Pancreas (tissue), 10 donors: ENCODE measurements around the gene NANOG. TPM values are rescaled to one million over a fixed set of nuclear protein-coding genes. Genes with fewer than 3 reads are reported as not detected.
"Not testable (repeated sequence)": the region's sequence is repeated elsewhere in the genome, so short reads cannot be mapped to it uniquely, and the experiment has no call there.

Source experiments
- ATAC-seq, 4 donors: fragments of 200-7000 bp; cut with Tn5 transposase; one replicate each; pipeline versions ENCODE4 v1.8.0 to v1.9.1; 2020; ENCODE audit warnings: mild to moderate bottlenecking in 4 of 4, moderate library complexity in 4 of 4
- DNase-seq, 6 donors: peaks; one replicate each; pipeline ENCODE4 v3.0.0-alpha.2; 2020
- FAIRE-seq: peaks from 2 replicates; lab custom pipeline; 2012; peaks lifted over from hg19 to GRCh38; lab: Jason Lieb, UNC
- H3K27ac ChIP-seq, 4 donors: fragments of 200-600 bp; sonication (generic); 1 replicate in 3 of 4; 2 replicates in 1 of 4; pipeline versions ENCODE4 v1.5.0 to v1.8.0; 2020
- H3K27me3 ChIP-seq, 4 donors: fragments of 200-600 bp; one replicate each; pipeline ENCODE4 v1.8.0; 2021
- H3K36me3 ChIP-seq, 3 donors: fragments of 200-600 bp; sonication (generic) in 1 of 3; one replicate each; pipeline versions ENCODE4 v1.5.0 to v1.8.0; 2020 to 2021
- H3K4me1 ChIP-seq, 3 donors: fragments of 200-600 bp; one replicate each; pipeline ENCODE4 v1.8.0; 2021
- H3K4me3 ChIP-seq, 4 donors: fragments of 200-600 bp; sonication (generic) in 2 of 4; one replicate each; pipeline versions ENCODE4 v1.5.0 to v1.8.0; 2020 to 2021
- H3K9me3 ChIP-seq, 4 donors: fragments of 200-600 bp; one replicate each; pipeline ENCODE4 v1.8.0; 2021
- CTCF ChIP-seq, 4 donors: fragments of 200-600 bp; sonication (generic) in 3 of 4; IDR thresholded peaks; one replicate each; pipeline versions ENCODE4 v1.5.0 to v1.8.0; 2021; ENCODE audit warnings: antibody characterized with exemption in 4 of 4
- WGBS, 2 donors: extraction: QIAGEN DNeasy Blood & Tissue Kit; methylation state at CpG; one replicate each; pipeline ENCODE4 v1.1.7; 2013; 5-methylcytosine and 5-hydroxymethylcytosine counted together
- intact Hi-C, 3 donors: fragments of 100-400 bp; cut with DNase I; formaldehyde crosslinking; loops; one replicate each; pipeline versions ENCODE4 v1.11.1 to v1.14.2; 2022
- polyA plus RNA-seq, 2 donors: library from polyadenylated mRNA; stranded (reverse); fragments of 200-250 nt; gene quantifications; one replicate each; pipeline ENCODE4 v1.2.3, GENCODE V29; 2013
- total RNA-seq, 6 donors: library from RNA; stranded (reverse); fragmentation: NEBNext Ultra II Directional in 4 of 6; extraction: Animal tissue kit (Norgen Biotek cat#: 25700) in 4 of 6; gene quantifications; one replicate each; pipeline versions ENCODE4 v1.2.1 to v1.2.4, GENCODE V29; 2021 to 2023
- donor health status: healthy with polysubstance abuse.
- donor health status: DM: no; HTN: no; CAD: no; lungs with moderate emphysema.
- donor health status: DM: no; HTN: no; CAD: no.
- donor health status: control.
- donor health status: control.
- donor health status: Bipolar disorder and iron deficiency.
- donor health status: DM: yes; HTN: yes; CAD: no.
- donor health status: DM: no; HTN: no; CAD: no.
- donor health status: DM: no; HTN: no; CAD: no.
- donor health status: DM: yes; HTN: yes; CAD: no.

NANOG gene
- total and polyA plus RNA-seq, 8 donors = 0.04 to 0.28 (median 0.09) TPM; not detected in 1

- Histone ChIP-seq H3K4me3 (no peak overlapping the region), H3K4me1 (no peaks in the 10 kb centered on the region), H3K27me3 (no peaks in the 10 kb centered on the region), H3K9me3 (no peaks in the 10 kb centered on the region), H3K36me3 (no peaks in the 10 kb centered on the region), H3K27ac (no peak overlapping the region)
- ATAC-seq = peak; percentile 89 to 97 (median 94)
- intact Hi-C loops = loop anchor here in 1 of 3 donors (5.0 kb wide), 1 partner anchor 130 kb away; no protein-coding TSS in a partner anchor
- 6 to 7% methylated on average over 2 of the region's 2 CpGs for WGBS, 2 donors
- peak; percentile 44 to 93 (median 80) for TF ChIP-seq CTCF (IDR thresholded peaks at IDR 0.05)
- FAIRE-seq = no peak
- DNase-seq = peak in 5 of 6 donors; percentile 27 to 82 (median 65)
These were observed 17.8 kb downstream of the NANOG start for GRCh38 chr12:7806863-7807487.

GRCh38 chr12:7825754-7826153 is 36.6 kb downstream of the NANOG start:
- H3K9me3 ChIP-seq, intact Hi-C loops, FAIRE-seq, H3K27me3 ChIP-seq, H3K4me3 ChIP-seq, H3K36me3 ChIP-seq, H3K4me1 ChIP-seq, H3K27ac ChIP-seq, DNase-seq: not testable (repeated sequence)
- 62 to 75% methylated on average over 2 to 3 of the region's 4 CpGs for WGBS, 2 donors
- ATAC-seq = peak in 1 of 4 donors; percentile 26

- H3K36me3 ChIP-seq, intact Hi-C loops, H3K27ac ChIP-seq, ATAC-seq, H3K4me1 ChIP-seq, FAIRE-seq, H3K4me3 ChIP-seq, H3K27me3 ChIP-seq, H3K9me3 ChIP-seq, DNase-seq: not testable (repeated sequence)
- 94 to 100% methylated on average over 4 of the region's 4 CpGs for WGBS, 2 donors
These were observed 40.5 kb downstream of the NANOG start for GRCh38 chr12:7829737-7830136.

- 60 to 62% methylated on average over 6 of the region's 6 CpGs for WGBS, 2 donors
- Histone ChIP-seq H3K27me3 (no peaks in the 10 kb centered on the region), H3K4me3 (no peak overlapping the region), H3K4me1 (no peaks in the 10 kb centered on the region), H3K27ac (no peak overlapping the region), H3K9me3 (no peaks in the 10 kb centered on the region), H3K36me3 (no peaks in the 10 kb centered on the region)
- intact Hi-C loops = no loop called here
- peak in 2 of 6 donors; percentile 17 to 19 for DNase-seq
- ATAC-seq = peak; percentile 46 to 89 (median 78)
- FAIRE-seq = no peak
- peak in 1 of 4 donors; percentile 29 for TF ChIP-seq CTCF (IDR thresholded peaks at IDR 0.05)
These were observed 43.0 kb downstream of the NANOG start for GRCh38 chr12:7832059-7832696.

GRCh38 chr12:7833201-7833600 is 44.0 kb downstream of the NANOG start:
- ATAC-seq, H3K9me3 ChIP-seq, FAIRE-seq, H3K4me1 ChIP-seq, intact Hi-C loops, H3K27ac ChIP-seq, DNase-seq, H3K27me3 ChIP-seq, H3K4me3 ChIP-seq, H3K36me3 ChIP-seq: not testable (repeated sequence)
- WGBS, 2 donors = 65 to 75% methylated on average over 6 of the region's 6 CpGs

GRCh38 chr12:7833831-7834230 is 44.6 kb downstream of the NANOG start:
- no peaks in the 10 kb centered on the region for H3K27me3 ChIP-seq

More at GRCh38 chr12:7833831-7834230, 44.6 kb downstream of the NANOG start:
- FAIRE-seq = no peak
- Histone ChIP-seq H3K4me1 (no peaks in the 10 kb centered on the region), H3K9me3 (no peaks in the 10 kb centered on the region), H3K4me3 (no peak overlapping the region), H3K36me3 (no peaks in the 10 kb centered on the region), H3K27ac (no peak overlapping the region)
- no peak for DNase-seq
- TF ChIP-seq CTCF (IDR thresholded peaks at IDR 0.05) = no peak
- ATAC-seq = no peak
- intact Hi-C loops = no loop called here
- WGBS, 2 donors = 77 to 85% methylated on average over 4 of the region's 4 CpGs
